GM21825 (cell line): Measurements from ENCODE around the gene STIM1.
"Not testable (repeated sequence)": the region's sequence is repeated elsewhere in the genome, so short reads cannot be mapped to it uniquely, and the experiment has no call there.

Experiments
- ATAC-seq: cut with Tn5 transposase; IDR thresholded peaks from one replicate; pipeline ENCODE4 v1.9.1; 2021; ENCODE audit warnings: mild to moderate bottlenecking, moderate library complexity; ENCODE audit not compliant: unreplicated experiment

Gene STIM1

DNA sequence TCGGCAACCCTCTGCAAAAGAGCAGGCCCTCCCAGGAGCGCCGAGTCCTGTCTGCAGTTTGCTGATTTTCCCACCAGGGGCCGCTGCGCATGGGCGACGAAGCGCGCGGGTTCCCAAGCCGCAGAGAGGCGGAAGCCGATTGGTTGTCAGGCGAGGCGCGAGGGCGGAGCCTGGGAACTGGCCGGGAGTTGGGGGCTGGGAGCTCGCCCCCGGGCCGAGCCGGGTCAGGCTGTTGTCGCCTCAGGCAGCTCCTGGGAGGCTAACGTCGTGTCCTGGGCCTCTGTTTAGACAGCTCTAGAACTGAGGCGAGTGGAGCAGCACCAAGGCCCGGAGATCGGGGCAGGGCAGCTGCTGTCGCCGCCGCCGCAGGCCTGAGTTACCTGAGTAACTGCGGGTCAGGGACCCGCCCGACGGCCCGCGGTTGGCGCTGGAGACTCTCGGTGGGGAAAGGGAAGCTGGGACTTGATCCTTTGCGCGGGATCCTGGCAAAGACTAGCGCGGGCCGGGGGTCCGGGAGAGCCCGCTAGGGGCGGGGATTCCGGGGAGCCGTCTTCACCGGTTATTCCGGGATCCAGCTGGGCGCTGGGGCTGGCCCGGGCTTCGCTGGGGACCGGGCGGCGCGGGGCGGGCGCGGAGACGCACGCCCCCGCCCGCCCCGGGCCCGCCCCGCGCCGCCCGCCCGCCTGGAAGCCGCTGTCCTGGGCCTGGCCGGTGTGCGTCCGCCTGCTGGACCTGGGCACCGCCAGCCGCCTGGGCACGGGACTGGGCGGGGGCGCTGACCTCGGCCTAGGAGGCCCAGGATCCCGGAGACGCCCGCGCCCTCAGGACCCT, at the start of gene STIM1:
Gene STIM1 (plus strand): TSS at position 688 of the 831 bp plus-strand sequence. CDS start 607 bp downstream, outside the sequence.
- ATAC-seq = peak; percentile 50

DNA sequence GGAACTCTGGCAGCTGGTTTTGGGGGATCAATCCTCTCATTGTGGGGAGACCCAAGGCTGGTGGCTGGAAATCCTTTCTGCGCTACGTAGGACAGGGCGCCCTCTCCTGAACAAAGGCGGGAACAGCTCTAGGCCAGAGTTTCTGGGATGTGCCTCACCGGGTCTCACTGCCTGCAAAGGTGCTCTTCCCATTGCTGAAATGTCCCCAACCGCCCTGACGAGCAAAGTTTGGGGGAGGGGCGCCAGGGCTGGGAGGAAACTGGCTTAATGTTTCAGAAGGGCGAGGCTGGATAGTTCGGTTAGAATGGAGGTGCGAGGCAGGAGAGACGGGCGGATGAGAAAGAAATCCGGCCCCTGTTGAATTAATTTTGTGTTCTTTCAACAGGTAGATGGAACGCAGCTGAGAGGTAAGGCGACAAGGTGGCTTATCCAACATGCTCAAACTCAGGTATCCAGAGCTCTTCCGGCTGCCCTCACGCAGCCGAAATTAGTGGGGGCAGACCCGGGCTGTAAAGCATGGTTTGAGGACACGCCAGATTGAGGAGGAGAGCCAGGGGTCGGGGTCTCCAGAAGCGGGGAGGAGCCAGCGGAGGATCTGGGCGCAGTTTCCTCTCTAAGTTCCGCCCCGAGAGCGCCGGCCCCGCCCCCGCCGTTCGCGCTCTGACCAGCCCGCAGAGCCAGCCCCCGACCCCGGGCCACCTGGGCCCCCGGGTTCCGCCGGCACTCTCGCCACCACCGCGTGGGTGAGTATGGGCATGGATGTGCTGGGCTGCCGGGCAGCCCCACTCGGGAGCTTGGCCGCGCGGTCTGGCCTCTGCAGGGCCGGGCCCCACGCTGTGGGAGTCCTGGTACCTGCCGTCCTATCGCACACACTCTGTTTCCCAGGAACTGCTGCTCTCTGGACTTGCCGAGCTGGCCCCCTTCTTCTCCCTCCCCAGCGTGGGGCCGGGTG, 47.3 kb upstream of the STIM1 start, which contains the start of gene PGAP2:
Gene PGAP2 (plus strand): TSS at position 652 of the 952 bp plus-strand sequence. CDS start 2,700 bp downstream, outside the sequence.
- peak; percentile 72 for ATAC-seq

DNA sequence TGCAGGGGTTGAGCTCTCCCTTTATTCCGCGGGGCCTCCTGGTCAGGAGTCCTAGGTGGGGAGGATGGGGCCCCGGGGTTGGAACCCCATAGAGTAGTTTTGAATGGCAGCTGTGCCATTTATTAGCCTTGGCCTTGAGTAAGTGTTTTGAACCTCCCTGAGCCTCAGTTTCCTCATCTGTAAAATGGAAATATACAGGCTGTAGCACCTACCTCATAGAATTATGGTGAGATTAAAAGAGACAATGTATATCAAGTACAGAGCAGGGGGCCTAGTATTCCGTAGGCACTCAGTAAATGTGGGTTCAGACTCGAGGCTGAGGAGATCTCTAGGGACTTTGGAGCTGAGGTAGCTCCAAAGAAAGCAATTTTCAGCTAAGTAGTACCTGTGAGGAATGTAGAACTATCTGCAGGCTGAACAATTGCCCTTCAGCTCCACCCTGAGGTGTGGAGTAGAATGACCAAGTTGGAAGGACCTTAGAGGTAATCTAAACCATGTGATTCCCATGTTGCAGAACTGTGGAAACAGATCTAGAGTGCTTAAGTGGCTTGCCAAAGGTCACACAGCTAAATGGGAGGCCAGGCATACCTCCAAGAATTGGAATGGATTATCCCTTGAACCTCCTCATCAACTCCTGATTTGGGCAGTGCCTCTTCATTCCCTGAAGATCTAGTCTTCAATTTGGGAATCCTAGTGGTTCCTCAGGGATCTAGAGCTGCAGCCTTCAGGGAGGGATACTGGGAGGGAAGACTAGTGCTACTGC, 46.4 kb upstream of the STIM1 start:
- ATAC-seq = peak; percentile 59

DNA sequence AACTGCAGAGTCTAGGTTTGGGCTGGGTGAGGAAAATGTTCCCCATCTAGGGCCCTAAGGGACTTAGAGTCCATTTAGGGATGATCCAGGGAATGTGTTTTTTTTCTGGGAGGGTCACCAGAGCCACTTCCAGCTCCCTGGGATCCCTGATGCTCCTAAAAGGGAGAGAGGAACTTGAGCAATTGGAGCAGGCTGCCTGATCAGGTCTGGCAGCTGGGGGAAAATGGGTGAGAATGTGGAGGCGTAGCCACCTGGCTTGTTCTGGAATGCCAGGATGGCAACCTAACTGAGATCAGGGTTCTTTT, 45.9 kb upstream of the STIM1 start:
- no peak for ATAC-seq

DNA sequence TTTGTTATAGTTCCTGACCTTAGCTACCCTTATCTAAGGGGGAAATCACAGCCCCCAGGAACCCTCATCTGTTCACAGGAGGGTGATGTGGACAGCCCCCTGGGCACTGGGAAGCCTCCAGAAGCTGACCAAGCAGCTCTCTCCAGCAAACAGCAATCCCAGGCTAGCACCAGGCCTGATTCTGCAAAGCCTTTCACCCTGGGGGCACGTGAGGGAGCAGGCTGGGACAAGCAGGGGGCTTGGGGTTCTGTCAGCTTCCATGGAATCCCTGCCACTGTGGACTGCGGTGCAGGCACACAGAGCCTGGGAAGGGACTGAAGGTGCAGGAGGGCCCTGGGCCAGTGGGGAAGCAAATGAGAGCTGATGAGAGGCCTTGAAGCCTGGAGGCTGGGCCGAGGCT, 45.0 kb upstream of the STIM1 start:
- no peak for ATAC-seq

DNA sequence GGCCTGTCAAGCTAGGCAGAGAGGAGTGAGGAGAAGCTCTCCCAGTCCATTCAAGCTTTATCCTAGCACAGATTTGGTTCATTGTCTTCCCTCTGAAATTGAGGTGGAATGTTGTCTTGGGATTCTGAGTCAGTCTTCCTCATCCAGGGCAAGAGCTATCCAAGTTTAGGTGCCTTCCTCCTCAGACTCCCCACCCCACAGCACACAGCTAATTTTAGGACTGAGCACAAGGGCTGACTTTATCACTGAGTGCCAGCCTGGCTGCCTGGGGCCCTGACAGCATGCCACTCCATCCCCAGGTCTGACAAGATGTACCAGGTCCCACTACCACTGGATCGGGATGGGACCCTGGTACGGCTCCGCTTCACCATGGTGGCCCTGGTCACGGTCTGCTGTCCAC, 44.5 kb upstream of the STIM1 start:
- ATAC-seq = no peak

DNA sequence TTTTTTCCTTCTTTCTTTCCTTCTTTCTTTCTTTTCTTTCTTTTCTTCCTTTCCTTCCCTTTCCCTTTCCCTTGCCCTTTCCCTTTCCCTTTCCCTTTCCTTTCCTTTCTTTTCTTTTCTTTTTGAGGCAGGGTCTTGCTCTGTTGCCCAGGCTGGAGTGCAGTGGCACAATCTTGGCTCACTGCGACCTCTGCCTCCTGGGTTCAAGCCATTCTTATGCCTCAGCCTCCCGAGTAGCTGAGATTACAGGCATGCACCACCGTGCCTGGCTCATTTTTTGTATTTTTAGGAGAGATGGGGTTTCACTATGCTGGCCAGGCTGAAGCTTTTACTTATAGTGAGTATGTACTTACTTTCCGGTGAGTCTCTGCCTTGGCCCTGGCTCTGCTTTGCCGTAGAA, 40.6 kb upstream of the STIM1 start:
- ATAC-seq = not testable (repeated sequence)

DNA sequence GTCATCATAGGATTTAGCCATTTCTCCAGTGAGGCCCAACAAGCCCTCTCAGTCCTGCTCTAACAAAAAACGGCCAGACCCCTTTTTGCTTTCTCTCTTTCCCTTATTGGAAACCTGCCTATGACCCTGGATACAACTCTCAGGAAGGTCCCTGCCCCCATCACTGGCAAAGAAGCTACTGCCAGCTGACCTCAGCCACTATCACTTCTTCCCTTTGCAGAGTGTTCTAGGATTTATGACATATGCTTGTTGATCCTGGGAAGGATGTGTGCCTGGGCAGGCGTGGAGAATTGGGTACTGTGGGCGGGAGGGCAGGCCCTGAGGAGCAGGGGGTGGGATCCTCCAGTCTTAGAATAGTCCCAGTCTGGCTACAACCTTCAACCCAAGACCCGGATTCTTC, 39.6 kb upstream of the STIM1 start:
- ATAC-seq = no peak

DNA sequence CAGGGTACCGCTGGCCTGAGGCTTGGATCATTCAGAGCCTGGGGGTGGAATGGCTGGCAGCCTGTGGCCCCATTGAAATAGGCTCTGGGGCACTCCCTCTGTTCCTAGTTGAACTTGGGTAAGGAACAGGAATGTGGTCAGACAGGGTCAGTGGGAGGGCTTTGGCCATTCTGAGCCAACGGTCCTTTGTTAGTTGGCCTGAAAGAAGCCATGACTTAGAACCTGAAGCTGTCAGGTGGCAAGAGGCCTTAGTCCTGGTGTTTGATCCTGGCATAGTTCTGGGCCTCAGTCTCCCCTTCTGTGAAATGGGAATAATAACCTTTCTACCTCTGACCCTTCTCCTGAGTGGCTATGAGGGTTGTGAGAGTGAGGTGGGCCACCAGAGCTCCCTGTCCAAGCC, 38.8 kb upstream of the STIM1 start:
- no peak for ATAC-seq

DNA sequence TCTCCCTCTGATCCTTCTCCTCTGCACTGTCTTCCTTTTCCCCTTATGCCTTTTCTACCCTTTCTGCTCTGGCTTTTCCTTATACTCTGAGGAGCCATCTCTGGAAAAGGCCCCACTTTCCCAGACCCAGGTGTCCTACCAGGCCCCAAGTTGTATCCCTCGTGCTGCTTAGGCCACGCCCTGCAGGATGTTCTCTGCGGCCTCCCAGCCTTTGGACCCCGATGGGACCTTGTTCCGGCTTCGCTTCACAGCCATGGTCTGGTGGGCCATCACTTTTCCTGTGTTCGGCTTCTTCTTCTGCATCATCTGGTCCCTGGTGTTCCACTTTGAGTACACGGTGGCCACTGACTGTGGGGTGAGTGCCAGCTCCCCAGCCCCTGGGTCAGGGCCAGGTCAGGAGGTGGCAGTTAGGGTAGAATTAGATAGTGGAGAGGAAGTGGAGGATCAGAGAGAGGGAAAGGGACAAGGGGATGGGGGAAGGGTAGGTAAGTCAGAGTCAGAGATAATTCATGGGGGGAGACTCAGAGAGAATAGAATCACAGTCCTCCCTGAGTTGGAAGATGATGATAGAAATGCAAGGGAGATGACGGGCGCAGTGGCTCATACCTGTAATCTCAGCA, 38.2 kb upstream of the STIM1 start:
- no peak for ATAC-seq

DNA sequence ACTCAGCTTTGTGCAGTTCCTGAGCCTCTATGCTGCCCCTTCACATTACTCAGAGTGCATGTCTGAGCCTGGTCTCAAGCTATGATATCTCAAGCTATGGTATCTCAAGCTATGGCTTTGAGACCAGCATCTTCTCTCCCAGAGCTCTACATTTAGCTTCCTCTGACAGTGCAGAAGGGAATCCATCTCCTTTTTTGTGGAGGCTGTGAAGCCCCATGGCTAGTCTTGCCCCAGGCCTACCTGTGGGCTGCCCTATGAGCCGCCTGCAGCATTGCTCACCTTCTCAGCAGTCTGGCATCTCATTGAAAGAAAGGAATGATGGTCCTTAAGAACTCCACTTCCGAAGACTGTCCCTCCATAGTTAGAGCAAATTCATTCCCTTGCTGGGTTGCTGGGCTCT, 34.5 kb upstream of the STIM1 start:
- no peak for ATAC-seq

DNA sequence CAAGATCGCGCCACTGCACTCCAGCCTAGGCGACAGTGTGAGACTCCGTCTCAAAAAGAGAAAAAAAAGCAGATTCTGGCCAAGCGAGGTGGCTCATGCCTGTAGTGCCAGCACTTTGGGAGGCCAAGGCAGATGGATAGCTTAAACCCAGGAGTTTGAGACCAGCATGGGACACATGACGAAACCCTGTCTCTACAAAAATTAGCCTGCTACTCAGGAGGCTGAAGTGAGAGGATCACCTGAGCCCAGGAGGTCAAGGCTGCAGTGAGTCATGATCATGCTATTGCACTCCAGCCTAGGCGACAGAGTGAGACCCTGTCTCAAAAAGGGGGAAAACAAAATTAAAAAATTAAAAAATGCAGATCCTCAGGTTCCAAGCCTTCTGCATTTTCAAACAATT, 33.2 kb upstream of the STIM1 start:
- no peak for ATAC-seq

DNA sequence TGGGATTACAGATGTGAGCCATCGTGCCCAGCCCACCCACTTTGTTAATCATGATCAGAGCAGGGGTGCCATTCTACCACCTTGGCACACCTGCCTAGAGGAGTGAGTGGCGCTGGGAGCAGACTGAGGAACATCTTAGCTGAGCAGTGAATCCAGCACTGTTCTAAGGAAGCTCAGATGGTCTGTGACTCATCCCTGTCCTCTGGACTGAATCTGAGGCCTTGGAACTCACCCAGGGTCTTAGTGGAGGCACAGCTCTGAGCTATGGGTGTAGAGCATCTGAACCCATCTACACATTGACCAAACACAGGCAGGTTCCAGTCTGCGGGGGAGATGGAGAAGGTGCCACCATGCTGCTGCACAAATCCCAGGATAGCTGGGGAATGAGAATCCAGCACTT, 32.2 kb upstream of the STIM1 start:
- no peak for ATAC-seq

DNA sequence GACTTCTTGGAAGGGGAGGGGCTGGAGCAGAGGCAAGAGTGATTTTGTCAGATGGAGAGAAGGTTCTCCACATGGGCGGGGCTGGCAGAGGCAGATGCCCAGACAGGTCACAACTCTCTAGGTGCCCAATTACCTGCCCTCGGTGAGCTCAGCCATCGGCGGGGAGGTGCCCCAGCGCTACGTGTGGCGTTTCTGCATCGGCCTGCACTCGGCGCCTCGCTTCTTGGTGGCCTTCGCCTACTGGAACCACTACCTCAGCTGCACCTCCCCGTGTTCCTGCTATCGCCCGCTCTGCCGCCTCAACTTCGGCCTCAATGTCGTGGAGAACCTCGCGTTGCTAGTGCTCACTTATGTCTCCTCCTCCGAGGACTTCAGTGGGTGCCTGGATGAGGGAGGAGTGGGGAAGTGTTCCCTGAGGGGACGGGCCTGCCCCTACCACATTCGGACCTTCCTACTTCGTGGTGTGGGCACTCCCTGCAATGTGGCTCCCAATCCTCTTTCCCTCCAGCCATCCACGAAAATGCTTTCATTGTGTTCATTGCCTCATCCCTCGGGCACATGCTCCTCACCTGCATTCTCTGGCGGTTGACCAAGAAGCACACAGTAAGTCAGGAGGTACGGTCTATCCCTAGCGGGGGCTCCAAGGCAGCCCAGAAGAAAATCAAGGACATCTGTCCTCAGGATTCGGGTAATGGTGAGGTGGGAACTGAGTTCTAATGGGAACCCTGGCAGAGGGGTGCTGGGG, 31.5 kb upstream of the STIM1 start:
- no peak for ATAC-seq

DNA sequence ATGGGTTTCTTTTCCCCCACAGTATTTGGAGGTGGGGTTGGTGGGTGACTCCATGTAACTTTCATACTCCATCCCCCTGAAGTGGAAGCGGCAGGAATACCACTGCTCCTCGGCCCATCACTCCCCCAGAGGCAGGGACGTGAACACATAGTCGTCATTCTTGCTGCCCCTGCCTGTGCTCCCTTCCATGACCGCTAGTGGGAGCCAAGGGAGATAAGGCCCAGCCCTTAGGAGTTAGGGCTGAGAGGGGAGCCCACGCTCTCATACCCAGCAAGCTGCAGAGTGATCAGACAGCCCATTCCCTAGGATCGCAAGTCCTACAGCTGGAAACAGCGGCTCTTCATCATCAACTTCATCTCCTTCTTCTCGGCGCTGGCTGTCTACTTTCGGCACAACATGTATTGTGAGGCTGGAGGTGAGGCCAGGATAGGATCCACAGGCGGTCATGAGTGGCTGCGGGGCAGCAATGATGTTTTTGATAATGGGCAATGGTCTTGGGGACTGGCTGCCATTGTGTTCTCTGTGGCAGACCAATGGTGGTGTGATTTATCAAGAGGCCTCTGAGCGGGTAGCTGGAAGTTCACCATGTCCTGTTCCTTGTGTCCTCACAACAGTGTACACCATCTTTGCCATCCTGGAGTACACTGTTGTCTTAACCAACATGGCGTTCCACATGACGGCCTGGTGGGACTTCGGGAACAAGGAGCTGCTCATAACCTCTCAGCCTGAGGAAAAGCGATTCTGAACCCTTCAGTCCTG, 30.6 kb upstream of the STIM1 start:
- peak; percentile 68 for ATAC-seq

DNA sequence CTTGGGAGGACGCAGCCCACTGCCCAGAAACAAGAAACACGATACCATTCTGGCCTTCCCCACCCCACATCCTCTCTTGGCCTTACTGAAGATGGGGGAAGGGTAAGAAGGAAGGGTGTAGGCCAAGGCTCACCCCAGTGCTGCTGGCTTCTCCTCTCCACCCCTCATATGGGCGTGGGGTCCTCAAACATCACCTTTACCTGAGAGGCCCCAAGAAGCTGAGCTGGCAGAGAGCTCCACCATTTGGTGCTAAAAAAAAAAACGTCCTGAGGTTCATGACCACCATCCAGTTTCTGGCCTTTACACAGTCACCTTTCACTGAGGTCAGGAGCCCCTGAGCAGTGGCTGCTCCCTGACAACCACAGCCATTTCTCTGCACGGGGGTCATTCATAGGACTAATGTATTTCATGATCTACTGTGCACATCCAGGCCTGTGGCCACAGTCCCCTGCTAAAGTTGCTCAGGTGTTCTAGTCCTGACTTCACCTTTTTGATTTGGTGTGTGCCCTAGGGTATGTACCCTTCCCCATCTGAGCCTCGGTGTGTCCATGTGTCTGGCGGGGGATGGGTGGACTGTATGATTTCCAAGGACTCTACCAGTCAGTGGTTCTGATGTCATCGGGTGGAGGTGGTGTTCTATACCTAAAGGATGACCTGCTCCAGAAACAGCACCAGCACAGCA, 29.9 kb upstream of the STIM1 start:
- no peak for ATAC-seq

DNA sequence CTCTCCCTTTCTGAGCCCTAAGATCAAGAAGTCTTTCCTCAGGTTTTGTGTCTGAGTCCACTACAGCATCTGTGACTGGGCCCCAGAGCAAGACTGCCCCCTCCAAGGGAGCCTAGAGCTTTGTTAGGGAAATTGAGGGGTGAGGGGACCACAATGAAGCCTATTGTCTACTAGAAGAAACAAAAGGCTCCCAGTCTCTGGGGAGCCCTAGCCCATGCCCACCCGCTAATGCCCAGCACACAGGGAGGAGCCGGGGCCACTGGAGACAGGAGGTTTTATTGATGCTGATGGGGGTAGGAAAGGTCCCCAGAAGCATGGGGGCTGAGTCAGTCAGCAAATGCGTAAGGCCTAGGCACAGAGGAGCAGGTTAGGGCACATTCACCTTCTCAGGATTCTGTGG, 28.7 kb upstream of the STIM1 start:
- no peak for ATAC-seq

DNA sequence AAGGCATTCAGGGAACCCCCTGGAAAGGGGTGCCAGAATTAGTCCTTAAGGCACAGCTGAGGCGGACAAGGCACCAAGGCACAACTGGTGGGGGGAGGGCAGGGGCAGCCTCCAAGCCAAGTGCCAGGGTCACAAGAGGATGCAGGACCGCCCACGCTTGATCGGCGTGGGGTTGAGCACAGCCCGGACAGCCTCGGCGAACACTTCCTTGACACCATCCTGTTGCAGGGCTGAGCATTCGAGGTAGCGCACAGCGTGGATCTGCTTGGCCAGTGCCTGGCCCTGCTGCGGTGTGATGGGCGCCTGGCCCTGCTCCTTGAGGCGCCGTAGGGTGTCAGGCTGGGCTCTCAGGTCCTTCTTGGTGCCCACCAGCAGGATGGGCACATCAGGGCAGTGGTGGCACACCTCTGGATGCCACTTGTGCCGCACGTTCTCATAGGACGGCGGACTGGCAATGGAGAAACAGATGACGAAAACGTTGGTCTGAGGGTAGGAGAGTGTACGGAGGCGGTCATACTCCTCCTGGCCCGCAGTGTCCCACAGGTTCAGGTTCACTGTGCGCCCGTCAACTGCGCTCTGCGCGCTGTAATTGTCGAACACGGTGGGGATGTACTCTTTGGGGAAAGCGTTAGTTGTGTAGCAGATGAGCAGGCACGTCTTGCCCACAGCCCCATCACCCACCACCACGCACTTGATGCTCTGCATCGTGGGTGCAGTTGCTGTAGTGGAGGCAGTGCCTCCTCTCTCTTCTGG, 27.9 kb upstream of the STIM1 start:
- no peak for ATAC-seq
